Skeletal muscle tissue (tissue), 4 donors: ENCODE measurements around the gene KCNRG. TPM values are rescaled to one million over a fixed set of nuclear protein-coding genes. Genes with fewer than 3 reads are reported as not detected.
A peak's percentile ranks its signal among the peaks of the same experiment; 100 is the strongest.

Source experiments
- H3K27ac ChIP-seq: one replicate; pipeline ENCODE4 v1.7.0; 2013; ENCODE audit warnings: mild to moderate bottlenecking, low read depth, low read length, inconsistent platforms
- H3K27me3 ChIP-seq, 3 donors: one replicate each; pipeline ENCODE4 v1.7.0; 2013; ENCODE audit warnings: low read length in 3 of 3; ENCODE audit not compliant: control insufficient read depth in 3 of 3, insufficient read depth in 3 of 3
- H3K36me3 ChIP-seq, 3 donors: one replicate each; pipeline ENCODE4 v1.7.0; 2013; ENCODE audit warnings: low read length in 3 of 3; ENCODE audit not compliant: control insufficient read depth in 3 of 3, insufficient read depth in 3 of 3
- H3K4me1 ChIP-seq, 3 donors: one replicate each; pipeline ENCODE4 v1.7.0; 2013; ENCODE audit warnings: low read length in 3 of 3, mild to moderate bottlenecking in 3 of 3; ENCODE audit not compliant: control insufficient read depth in 3 of 3, insufficient read depth in 3 of 3
- H3K4me3 ChIP-seq, 3 donors: one replicate each; pipeline ENCODE4 v1.7.0; 2013; ENCODE audit warnings: low read length in 3 of 3
- H3K9ac ChIP-seq, 3 donors: one replicate each; pipeline ENCODE4 v1.7.0; 2013; ENCODE audit warnings: low read length in 3 of 3, mild to moderate bottlenecking in 3 of 3, moderate library complexity in 2 of 3, low read depth in 1 of 3
- H3K9me3 ChIP-seq, 3 donors: one replicate each; pipeline ENCODE4 v1.7.0; 2013; ENCODE audit warnings: low read length in 3 of 3; ENCODE audit not compliant: control insufficient read depth in 3 of 3
- total RNA-seq: library from RNA; depleted of rRNA; stranded (reverse); fragments of >200 nt; gene quantifications from one replicate; pipeline ENCODE4 v1.2.3, GENCODE V29; 2014
- donor health status: Osteomylitis.

KCNRG gene
- total RNA-seq, 1 donor from 2014 or later: 2.1 TPM

- peaks cover 7 to 19% (median 7%) of the 10 kb centered on the region in 3 donors for H3K36me3 ChIP-seq
Measured at GRCh38 chr13:50006426-50007135, 8.7 kb upstream of the KCNRG start.

GRCh38 chr13:50011461-50011860 lies 3.8 kb upstream of the KCNRG start:
- H3K27me3 ChIP-seq: no peaks in the 10 kb centered on the region
- H3K27ac ChIP-seq: no peak overlapping the region
- H3K4me3 ChIP-seq: no peak overlapping the region
- H3K9me3 ChIP-seq: no peaks in the 10 kb centered on the region
- H3K4me1 ChIP-seq: peaks cover 0 to 4% (median 3%) of the 10 kb centered on the region in 3 donors
- no peak overlapping the region for H3K9ac ChIP-seq
- H3K36me3 ChIP-seq: peaks cover 9 to 21% (median 20%) of the 10 kb centered on the region in 3 donors

More at GRCh38 chr13:50006426-50007135, 8.7 kb upstream of the KCNRG start:
- Histone ChIP-seq H3K27me3 (no peaks in the 10 kb centered on the region), H3K4me3 (no peak overlapping the region), H3K9me3 (no peaks in the 10 kb centered on the region), H3K27ac (no peak overlapping the region), H3K4me1 (peaks cover 0 to 12% (median 0%) of the 10 kb centered on the region in 3 donors), H3K9ac (no peak overlapping the region)

- H3K9me3 ChIP-seq: no peaks in the 10 kb centered on the region
- H3K36me3 ChIP-seq: peaks cover 9 to 21% (median 20%) of the 10 kb centered on the region in 3 donors
- no peak overlapping the region for H3K9ac ChIP-seq
- H3K27ac ChIP-seq: no peak overlapping the region
- peaks cover 0 to 12% (median 7%) of the 10 kb centered on the region in 3 donors for H3K4me1 ChIP-seq
- H3K4me3 ChIP-seq: no peak overlapping the region
- H3K27me3 ChIP-seq: no peaks in the 10 kb centered on the region
Measured at GRCh38 chr13:50012396-50013169, 2.7 kb upstream of the KCNRG start.

GRCh38 chr13:50014386-50014785 lies 858 bp upstream of the KCNRG start:
- peaks cover 4 to 20% (median 8%) of the 10 kb centered on the region in 3 donors for H3K4me1 ChIP-seq
- H3K4me3 ChIP-seq: no peak overlapping the region
- H3K9me3 ChIP-seq: no peaks in the 10 kb centered on the region
- peaks cover 4 to 19% (median 18%) of the 10 kb centered on the region in 3 donors for H3K36me3 ChIP-seq
- no peak overlapping the region for H3K9ac ChIP-seq
- H3K27me3 ChIP-seq: no peaks in the 10 kb centered on the region
- no peak overlapping the region for H3K27ac ChIP-seq

- H3K36me3 ChIP-seq: peaks cover 7 to 29% (median 21%) of the 10 kb centered on the region in 3 donors
Measured at GRCh38 chr13:50015750-50016149, 506 bp downstream of the KCNRG start.

GRCh38 chr13:50016444-50016843 lies 1.2 kb downstream of the KCNRG start:
- peaks cover 7 to 25% (median 18%) of the 10 kb centered on the region in 3 donors for H3K36me3 ChIP-seq
- H3K27ac ChIP-seq: peak overlapping the region; percentile 5
- no peak overlapping the region for H3K9ac ChIP-seq
- no peaks in the 10 kb centered on the region for H3K27me3 ChIP-seq
- no peaks in the 10 kb centered on the region for H3K9me3 ChIP-seq
- H3K4me1 ChIP-seq: peaks cover 4 to 20% (median 8%) of the 10 kb centered on the region in 3 donors
- no peak overlapping the region for H3K4me3 ChIP-seq

More at GRCh38 chr13:50015750-50016149, 506 bp downstream of the KCNRG start:
- H3K4me3 ChIP-seq: no peak overlapping the region
- H3K4me1 ChIP-seq: peaks cover 4 to 20% (median 8%) of the 10 kb centered on the region in 3 donors
- H3K27ac ChIP-seq: peak overlapping the region; percentile 17
- H3K9me3 ChIP-seq: no peaks in the 10 kb centered on the region
- H3K27me3 ChIP-seq: no peaks in the 10 kb centered on the region
- no peak overlapping the region for H3K9ac ChIP-seq

- H3K4me3 ChIP-seq: no peak overlapping the region
- no peak overlapping the region for H3K9ac ChIP-seq
- no peaks in the 10 kb centered on the region for H3K27me3 ChIP-seq
- peak overlapping the region; percentile 31 for H3K27ac ChIP-seq
- H3K9me3 ChIP-seq: no peaks in the 10 kb centered on the region
- peaks cover 4 to 20% (median 8%) of the 10 kb centered on the region in 3 donors for H3K4me1 ChIP-seq
- peaks cover 4 to 14% (median 6%) of the 10 kb centered on the region in 3 donors for H3K36me3 ChIP-seq
Measured at GRCh38 chr13:50017819-50018218, 2.6 kb downstream of the KCNRG start.

GRCh38 chr13:50025436-50025835 lies 10.2 kb downstream of the KCNRG start:
- Histone ChIP-seq H3K9me3 (no peaks in the 10 kb centered on the region), H3K4me3 (no peak overlapping the region), H3K4me1 (no peaks in the 10 kb centered on the region), H3K27ac (no peak overlapping the region), H3K36me3 (peaks cover 2 to 6% (median 5%) of the 10 kb centered on the region in 3 donors), H3K27me3 (no peaks in the 10 kb centered on the region), H3K9ac (no peak overlapping the region)

GRCh38 chr13:50026788-50027473 lies 11.7 kb downstream of the KCNRG start:
- Histone ChIP-seq H3K4me1 (no peaks in the 10 kb centered on the region), H3K4me3 (no peak overlapping the region), H3K36me3 (peaks cover 0 to 5% (median 4%) of the 10 kb centered on the region in 3 donors), H3K27me3 (no peaks in the 10 kb centered on the region), H3K9ac (no peak overlapping the region), H3K9me3 (no peaks in the 10 kb centered on the region), H3K27ac (no peak overlapping the region)
